ENCODE data around the gene IGF2. TPM values are rescaled to one million over a fixed set of nuclear protein-coding genes. Genes with fewer than 3 reads are reported as not detected.

Gene IGF2
- total RNA-seq, 1 experiment from 2014 or later, result 5.0 TPM

DNA sequence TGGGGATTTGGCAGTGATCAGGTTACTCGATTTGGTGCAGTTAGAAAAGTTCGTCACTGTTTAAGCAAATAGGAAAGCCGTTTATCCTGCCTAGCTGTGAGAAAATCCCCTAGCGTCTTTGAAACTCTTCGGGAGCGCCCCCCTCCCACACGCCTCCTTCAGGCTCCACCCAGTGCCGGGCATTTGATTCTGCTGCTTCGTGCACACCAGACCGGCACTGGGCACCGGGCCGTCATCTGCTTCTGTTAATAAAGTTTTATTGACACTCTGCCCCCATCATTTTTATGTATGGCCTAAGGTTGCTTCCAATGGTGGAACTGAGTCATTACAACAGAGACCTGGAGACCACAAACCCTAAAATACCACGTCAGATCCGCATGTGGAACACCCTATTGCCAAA lies 50.9 kb downstream of the IGF2 start:
- no peaks in the 10 kb centered on the region for H3K9me2 ChIP-seq (replicated peaks; ENCODE audit: low read length)
- ChIA-PET POLR2A (ENCODE audit: unreplicated experiment) (no interaction called here), CTCF (no interaction called here)
- TF ChIP-seq EZH2 (IDR thresholded peaks at IDR 0.05; ENCODE audit: low read length, unreplicated experiment), result no peak
- no peaks in the 10 kb centered on the region for H3K9me3 ChIP-seq (ENCODE audit: low read length)
- no peak overlapping the region for H3K4me3 ChIP-seq (ENCODE audit: low read length)
- H3K79me2 ChIP-seq (ENCODE audit: low read length), result no peaks in the 10 kb centered on the region
- DNase-seq, result no peak
- H3K36me3 ChIP-seq (ENCODE audit: low read depth, low read length), result no peaks in the 10 kb centered on the region
- intact Hi-C loops (cut with micrococcal nuclease), result no loop called here
- H3K27ac ChIP-seq (ENCODE audit: low read length), result no peak overlapping the region
- no peaks in the 10 kb centered on the region for H4K20me1 ChIP-seq (ENCODE audit: low read length)
- no peak overlapping the region for H3K4me2 ChIP-seq (ENCODE audit: low read length)
- H3K9ac ChIP-seq (ENCODE audit: low read length), result no peak overlapping the region
- no TSS peak for BruUV-seq (replicated peaks)
- no peak for ATAC-seq
- H2AFZ ChIP-seq (ENCODE audit: low read length), result no peak overlapping the region
- no peaks in the 10 kb centered on the region for H3F3A ChIP-seq (ENCODE audit: low read length, unreplicated experiment)
- peaks cover 10% of the 10 kb centered on the region for H3K4me1 ChIP-seq (ENCODE audit: insufficient read depth, low read length)
- no peaks in the 10 kb centered on the region for H3K27me3 ChIP-seq (ENCODE audit: low read length)

DNA sequence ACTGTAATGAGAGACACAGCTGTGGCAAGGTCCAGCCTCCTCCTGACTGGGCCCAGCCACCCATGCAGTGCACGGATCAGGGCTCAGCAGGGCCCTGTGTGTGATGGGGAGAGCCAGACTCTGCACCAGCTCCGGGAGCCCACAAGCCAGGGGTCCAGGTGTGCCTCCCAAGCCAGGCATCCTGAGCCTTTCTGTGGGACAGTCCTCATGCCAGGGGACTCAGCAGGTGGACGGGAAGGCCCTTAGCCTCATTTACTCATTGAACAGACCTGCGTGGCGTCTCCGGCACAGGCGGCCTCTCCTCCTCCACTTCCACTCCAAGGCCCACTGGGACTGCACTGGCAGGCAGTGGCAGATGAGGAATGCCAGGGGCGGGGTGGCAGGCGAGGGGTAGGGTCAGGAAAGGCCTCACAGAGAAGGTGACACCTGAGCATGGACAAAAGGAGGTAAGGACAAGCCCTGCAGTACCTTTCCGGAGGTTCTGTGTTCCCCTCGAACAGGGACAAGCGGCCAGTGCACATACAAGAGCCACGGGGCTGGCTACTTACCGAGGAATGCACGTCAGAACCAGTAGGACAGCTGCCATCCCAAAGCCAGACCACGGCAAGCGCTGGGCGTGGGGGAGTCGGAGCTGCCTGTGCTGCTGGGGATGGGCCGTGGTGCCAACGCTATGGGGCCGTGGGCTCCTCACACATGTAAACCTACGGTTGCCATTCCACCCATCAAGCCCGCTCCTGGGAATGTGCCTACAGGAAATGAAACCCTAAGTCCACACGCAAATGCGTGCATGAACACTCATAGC lies 52.7 kb downstream of the IGF2 start:
- intact Hi-C loops (cut with micrococcal nuclease), result no loop called here
- H3F3A ChIP-seq (ENCODE audit: low read length, unreplicated experiment), result no peaks in the 10 kb centered on the region
- BruUV-seq (replicated peaks), result no TSS peak
- TF ChIP-seq EZH2 (IDR thresholded peaks at IDR 0.05; ENCODE audit: low read length, unreplicated experiment), result no peak
- TF ChIP-seq EZH2phosphoT487 (IDR thresholded peaks at IDR 0.05; ENCODE audit: borderline replicate concordance, low read length), result no peak
- H3K4me2 ChIP-seq (ENCODE audit: low read length), result no peak overlapping the region
- CTCF ChIA-PET, result no interaction called here
- H2AFZ ChIP-seq (ENCODE audit: low read length), result no peak overlapping the region
- ATAC-seq, result no peak
- no peaks in the 10 kb centered on the region for H3K36me3 ChIP-seq (ENCODE audit: low read depth, low read length)
- no peak overlapping the region for H3K4me3 ChIP-seq (ENCODE audit: low read length)
- no peaks in the 10 kb centered on the region for H3K27me3 ChIP-seq (ENCODE audit: low read length)
- DNase-seq, result no peak
- H3K27ac ChIP-seq (ENCODE audit: low read length), result no peak overlapping the region
- H3K4me1 ChIP-seq (ENCODE audit: insufficient read depth, low read length), result no peaks in the 10 kb centered on the region
- H3K79me2 ChIP-seq (ENCODE audit: low read length), result no peaks in the 10 kb centered on the region
- H3K9me3 ChIP-seq (ENCODE audit: low read length), result no peaks in the 10 kb centered on the region
- POLR2A ChIA-PET (ENCODE audit: unreplicated experiment), result no interaction called here
- no peaks in the 10 kb centered on the region for H3K9me2 ChIP-seq (replicated peaks; ENCODE audit: low read length)
- H4K20me1 ChIP-seq (ENCODE audit: low read length), result no peaks in the 10 kb centered on the region
- no peak overlapping the region for H3K9ac ChIP-seq (ENCODE audit: low read length)

DNA sequence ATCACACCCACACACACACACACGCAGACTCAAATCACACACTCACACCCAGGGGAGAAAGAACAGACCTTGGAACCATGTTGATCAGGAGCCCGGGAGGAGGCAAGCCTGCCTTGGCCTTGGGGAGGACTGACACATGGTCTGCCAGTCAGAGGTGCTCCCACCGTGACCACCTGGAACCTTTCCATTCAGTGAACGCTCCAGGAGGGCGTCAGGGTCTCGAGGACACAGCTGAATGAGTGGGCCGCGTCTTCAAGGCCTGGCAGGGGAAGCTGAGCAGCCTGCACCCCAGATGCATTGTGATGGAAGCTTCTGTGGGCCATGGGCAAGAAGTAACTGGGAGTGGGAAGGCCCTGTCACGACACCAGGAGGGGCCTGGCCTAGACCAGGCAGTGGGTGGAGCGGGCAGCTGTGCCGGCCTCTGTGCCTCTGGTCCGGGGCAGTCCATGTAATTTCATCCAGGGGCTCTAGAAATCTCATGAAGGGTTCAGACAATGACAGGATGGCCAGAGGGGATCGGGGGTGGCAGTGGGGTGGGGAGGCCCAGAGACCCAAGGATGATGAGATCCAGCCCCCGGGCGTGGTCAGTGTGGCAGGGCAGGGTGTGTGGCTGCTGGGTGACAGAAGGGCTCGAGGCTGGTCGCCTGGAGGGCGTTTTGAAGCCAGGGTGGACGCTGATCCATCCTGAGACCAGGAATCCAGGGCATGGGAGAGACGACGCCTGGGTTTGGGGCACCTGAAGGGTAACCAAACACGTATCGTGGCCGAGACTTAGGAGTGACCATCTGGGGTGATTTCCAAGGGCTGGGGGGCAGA lies 53.7 kb downstream of the IGF2 start:
- intact Hi-C loops (cut with micrococcal nuclease), result no loop called here
- Histone ChIP-seq H3K9ac (ENCODE audit: low read length) (no peak overlapping the region), H3K79me2 (ENCODE audit: low read length) (no peaks in the 10 kb centered on the region), H3K9me3 (ENCODE audit: low read length) (no peaks in the 10 kb centered on the region), H3K9me2 (replicated peaks; ENCODE audit: low read length) (no peaks in the 10 kb centered on the region), H3K4me1 (ENCODE audit: insufficient read depth, low read length) (0 out of 2 replicates have a peak, but pooled peaks cover 3% of the 10 kb centered on the region), H3K4me3 (ENCODE audit: low read length) (no peak overlapping the region), H3K4me2 (ENCODE audit: low read length) (no peak overlapping the region), H3K27ac (ENCODE audit: low read length) (no peak overlapping the region), H3K27me3 (ENCODE audit: low read length) (no peaks in the 10 kb centered on the region), H3K36me3 (ENCODE audit: low read depth, low read length) (no peaks in the 10 kb centered on the region), H3F3A (ENCODE audit: low read length, unreplicated experiment) (no peaks in the 10 kb centered on the region), H2AFZ (ENCODE audit: low read length) (no peak overlapping the region), H4K20me1 (ENCODE audit: low read length) (no peaks in the 10 kb centered on the region)
- no TSS peak for BruUV-seq (replicated peaks)
- ATAC-seq (no peak), DNase-seq (no peak)
- CTCF ChIA-PET, result no interaction called here
- POLR2A ChIA-PET (ENCODE audit: unreplicated experiment), result no interaction called here
- no peak for TF ChIP-seq EZH2phosphoT487 (IDR thresholded peaks at IDR 0.05; ENCODE audit: borderline replicate concordance, low read length)
- TF ChIP-seq, protein P1, sequence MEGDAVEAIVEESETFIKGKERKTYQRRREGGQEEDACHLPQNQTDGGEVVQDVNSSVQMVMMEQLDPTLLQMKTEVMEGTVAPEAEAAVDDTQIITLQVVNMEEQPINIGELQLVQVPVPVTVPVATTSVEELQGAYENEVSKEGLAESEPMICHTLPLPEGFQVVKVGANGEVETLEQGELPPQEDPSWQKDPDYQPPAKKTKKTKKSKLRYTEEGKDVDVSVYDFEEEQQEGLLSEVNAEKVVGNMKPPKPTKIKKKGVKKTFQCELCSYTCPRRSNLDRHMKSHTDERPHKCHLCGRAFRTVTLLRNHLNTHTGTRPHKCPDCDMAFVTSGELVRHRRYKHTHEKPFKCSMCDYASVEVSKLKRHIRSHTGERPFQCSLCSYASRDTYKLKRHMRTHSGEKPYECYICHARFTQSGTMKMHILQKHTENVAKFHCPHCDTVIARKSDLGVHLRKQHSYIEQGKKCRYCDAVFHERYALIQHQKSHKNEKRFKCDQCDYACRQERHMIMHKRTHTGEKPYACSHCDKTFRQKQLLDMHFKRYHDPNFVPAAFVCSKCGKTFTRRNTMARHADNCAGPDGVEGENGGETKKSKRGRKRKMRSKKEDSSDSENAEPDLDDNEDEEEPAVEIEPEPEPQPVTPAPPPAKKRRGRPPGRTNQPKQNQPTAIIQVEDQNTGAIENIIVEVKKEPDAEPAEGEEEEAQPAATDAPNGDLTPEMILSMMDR (conservative IDR thresholded peaks at IDR 0.05; ENCODE audit: low read depth, low read length), result no peak

All from PC-3 (cell line).